Natural killer cell (primary cell): ENCODE data around the gene PPP1R14B. TPM values are rescaled to one million over a fixed set of nuclear protein-coding genes. Genes with fewer than 3 reads are reported as not detected.

Experiments
- ATAC-seq, 3 donors: fragments of 150-1000 bp in 2 of 3; fragments of 200-7000 bp in 1 of 3; cut with Tn5 transposase; 1 replicate in 1 of 3; 2 replicates in 2 of 3; pipeline ENCODE4 v1.10.0; 2021; ENCODE audit warnings: mild to moderate bottlenecking in 2 of 3, moderate library complexity in 2 of 3
- DNase-seq, 2 donors: peaks; one replicate each; pipeline versions ENCODE4 v3.0.0 to v3.0.0-alpha.2; 2013 to 2021; ENCODE audit warnings: mixed read lengths in 1 of 2
- H3K27ac ChIP-seq: one replicate; pipeline ENCODE4 v1.5.1; 2013; ENCODE audit warnings: mild to moderate bottlenecking, low read length
- H3K27me3 ChIP-seq: one replicate; pipeline ENCODE4 v1.6.1; 2013; ENCODE audit warnings: low read length; ENCODE audit not compliant: control insufficient read depth, insufficient read depth
- H3K36me3 ChIP-seq: one replicate; pipeline ENCODE4 v1.6.1; 2013; ENCODE audit warnings: low read length; ENCODE audit not compliant: control insufficient read depth, insufficient read depth
- H3K4me1 ChIP-seq: one replicate; pipeline ENCODE4 v1.6.1; 2013; ENCODE audit warnings: low read length; ENCODE audit not compliant: control insufficient read depth, insufficient read depth
- H3K4me3 ChIP-seq: one replicate; pipeline ENCODE4 v1.5.1; 2013; ENCODE audit warnings: low read length
- H3K9me3 ChIP-seq: one replicate; pipeline ENCODE4 v1.6.1; 2013; ENCODE audit warnings: low read length; ENCODE audit not compliant: control insufficient read depth, insufficient read depth
- H3K27ac Mint-ChIP-seq, 2 donors: one replicate each; pipeline ENCODE4 v1.8.0; 2022; ENCODE audit warnings: mild to moderate bottlenecking in 2 of 2, mixed read lengths in 2 of 2, moderate library complexity in 1 of 2
- H3K27me3 Mint-ChIP-seq, 2 donors: one replicate each; pipeline ENCODE4 v1.8.0; 2022; ENCODE audit warnings: low read depth in 2 of 2, mixed read lengths in 2 of 2
- H3K36me3 Mint-ChIP-seq: one replicate; pipeline ENCODE4 v1.8.0; 2022; ENCODE audit warnings: mixed read lengths
- H3K4me1 Mint-ChIP-seq, 2 donors: one replicate each; pipeline ENCODE4 v1.8.0; 2022; ENCODE audit warnings: mixed read lengths in 2 of 2
- H3K4me3 Mint-ChIP-seq: one replicate; pipeline ENCODE4 v1.8.0; 2022; ENCODE audit warnings: mild to moderate bottlenecking, moderate library complexity, mixed read lengths
- H3K9me3 Mint-ChIP-seq, 2 donors: one replicate each; pipeline ENCODE4 v1.8.0; 2022; ENCODE audit warnings: mixed read lengths in 2 of 2
- CTCF ChIP-seq: fragments of 200-600 bp; IDR thresholded peaks from one replicate; pipeline ENCODE4 v1.8.0; 2022; ENCODE audit warnings: antibody characterized with exemption
- WGBS: methylation state at CpG from one replicate; pipeline ENCODE4 v1.1.7; 2013; ENCODE audit warnings: missing lambda C conversion rate; ENCODE audit not compliant: insufficient coverage; 5-methylcytosine and 5-hydroxymethylcytosine counted together
- intact Hi-C: fragments of 100-400 bp; cut with micrococcal nuclease; formaldehyde crosslinking; loops from one replicate; pipeline ENCODE4 v1.14.2; 2022
- total RNA-seq, 4 donors: library from RNA; stranded (reverse); fragments of 120-200 nt in 1 of 4; gene quantifications; one replicate each; pipeline versions ENCODE4 v1.2.3 to v1.2.4, GENCODE V29; 2013 to 2022

Gene PPP1R14B
- total RNA-seq, 3 donors from 2014 or later (not counting 1 experiment from before 2014, with no cell fraction given) = 16.9 to 21.3 (median 21.0) TPM

GRCh38 chr11:64283092-64283491, 36.3 kb upstream of the PPP1R14B start:
- no peaks in the 10 kb centered on the region for H3K9me3 Mint-ChIP-seq
- no peaks in the 10 kb centered on the region for H3K27me3 Mint-ChIP-seq
- WGBS = 93% methylated on average over 3 of the region's 3 CpGs

GRCh38 chr11:64281957-64282770, 35.4 kb upstream of the PPP1R14B start:
- H3K36me3 ChIP-seq = peaks cover 7% of the 10 kb centered on the region
- no peak overlapping the region for H3K27ac ChIP-seq
- H3K9me3 ChIP-seq = no peaks in the 10 kb centered on the region
- Mint-ChIP-seq H3K36me3 (no peaks in the 10 kb centered on the region), H3K27ac (peak overlapping the region; percentile 94 to 96), H3K4me1 (peaks cover 12 to 16% of the 10 kb centered on the region in 2 donors), H3K4me3 (no peak overlapping the region), H3K9me3 (no peaks in the 10 kb centered on the region), H3K27me3 (no peaks in the 10 kb centered on the region)
- H3K4me1 ChIP-seq = peaks cover 22% of the 10 kb centered on the region
- no peak overlapping the region for H3K4me3 ChIP-seq
- ATAC-seq = no peak
- intact Hi-C loops = no loop called here
- no peaks in the 10 kb centered on the region for H3K27me3 ChIP-seq
- WGBS = 96% methylated on average over 21 of the region's 22 CpGs
- TF ChIP-seq CTCF = no peak
- no peak for DNase-seq

More at GRCh38 chr11:64283092-64283491, 36.3 kb upstream of the PPP1R14B start:
- H3K4me3 Mint-ChIP-seq = peak overlapping the region; percentile 56
- Histone ChIP-seq H3K9me3 (no peaks in the 10 kb centered on the region), H3K27ac (no peak overlapping the region), H3K4me1 (peaks cover 22% of the 10 kb centered on the region), H3K27me3 (no peaks in the 10 kb centered on the region), H3K36me3 (peaks cover 7% of the 10 kb centered on the region), H3K4me3 (no peak overlapping the region)
- intact Hi-C loops = no loop called here
- peak overlapping the region; percentile 94 to 96 for H3K27ac Mint-ChIP-seq
- TF ChIP-seq CTCF = no peak
- peaks cover 12 to 16% of the 10 kb centered on the region in 2 donors for H3K4me1 Mint-ChIP-seq
- DNase-seq = no peak
- no peaks in the 10 kb centered on the region for H3K36me3 Mint-ChIP-seq
- no peak for ATAC-seq

GRCh38 chr11:64278576-64279190, 31.9 kb upstream of the PPP1R14B start:
- H3K4me3 ChIP-seq = no peak overlapping the region
- ATAC-seq (no peak), DNase-seq (no peak)
- intact Hi-C loops = no loop called here
- peaks cover 4% of the 10 kb centered on the region for H3K4me1 ChIP-seq
- no peak overlapping the region for H3K27ac ChIP-seq
- no peak overlapping the region for H3K27ac Mint-ChIP-seq
- H3K9me3 ChIP-seq = no peaks in the 10 kb centered on the region
- TF ChIP-seq CTCF = no peak
- H3K4me3 Mint-ChIP-seq = no peak overlapping the region
- H3K27me3 ChIP-seq = no peaks in the 10 kb centered on the region
- H3K36me3 Mint-ChIP-seq = no peaks in the 10 kb centered on the region
- H3K9me3 Mint-ChIP-seq = no peaks in the 10 kb centered on the region
- H3K4me1 Mint-ChIP-seq = peaks cover 0 to 4% of the 10 kb centered on the region in 2 donors
- H3K27me3 Mint-ChIP-seq = no peaks in the 10 kb centered on the region
- WGBS = 95% methylated on average over 8 of the region's 8 CpGs
- peaks cover 14% of the 10 kb centered on the region for H3K36me3 ChIP-seq
